HT-29 (cell line): ENCODE results near the gene KBTBD12. TPM values are rescaled to one million over a fixed set of nuclear protein-coding genes. Genes with fewer than 3 reads are reported as not detected.
"Not testable (repeated sequence)": the region's sequence is repeated elsewhere in the genome, so short reads cannot be mapped to it uniquely, and the experiment has no call there.

Experiments
- DNase-seq: peaks from one replicate; pipeline ENCODE4 v3.0.0-alpha.2; 2015; ENCODE audit warnings: low spot score
- total RNA-seq: library from RNA; depleted of rRNA; stranded (reverse); fragments of >200 nt; shearing (Covaris generic); gene quantifications from 2 replicates; pipeline ENCODE4 v1.2.3, GENCODE V29; 2014

KBTBD12 gene
- total RNA-seq, 1 experiment from 2014 or later: not detected

- no peak for DNase-seq
Measured at GRCh38 chr3:127903611-127904375, 11.2 kb upstream of the KBTBD12 start.

GRCh38 chr3:127905556-127905955 is 9.5 kb upstream of the KBTBD12 start:
- DNase-seq: no peak

- DNase-seq: not testable (repeated sequence)
Measured at GRCh38 chr3:127906653-127907052, 8.4 kb upstream of the KBTBD12 start.

- DNase-seq: no peak
Measured at GRCh38 chr3:127908202-127908601, 6.8 kb upstream of the KBTBD12 start.

GRCh38 chr3:127908951-127909350 is 6.1 kb upstream of the KBTBD12 start:
- DNase-seq: no peak

- DNase-seq: no peak
Measured at GRCh38 chr3:127909646-127910045, 5.4 kb upstream of the KBTBD12 start.

GRCh38 chr3:127911421-127911931 is 3.6 kb upstream of the KBTBD12 start:
- no peak for DNase-seq

GRCh38 chr3:127913841-127914240 is 1.2 kb upstream of the KBTBD12 start:
- not testable (repeated sequence) for DNase-seq

- DNase-seq: no peak
Measured at GRCh38 chr3:127914584-127914983, 448 bp upstream of the KBTBD12 start.

- DNase-seq: no peak
Measured at GRCh38 chr3:127915937-127916493, 983 bp downstream of the KBTBD12 start.

GRCh38 chr3:127920738-127921137 is 5.7 kb downstream of the KBTBD12 start:
- no peak for DNase-seq

- DNase-seq: no peak
Measured at GRCh38 chr3:127923611-127924010, 8.6 kb downstream of the KBTBD12 start.

GRCh38 chr3:127925384-127925783 is 10.4 kb downstream of the KBTBD12 start:
- no peak for DNase-seq

GRCh38 chr3:127927829-127928604 is 13.0 kb downstream of the KBTBD12 start:
- DNase-seq: no peak

- peak; percentile 82 for DNase-seq
Measured at GRCh38 chr3:127929818-127930413, 14.9 kb downstream of the KBTBD12 start.

- DNase-seq: no peak
Measured at GRCh38 chr3:127933396-127933795, 18.4 kb downstream of the KBTBD12 start.

GRCh38 chr3:127938800-127939199 is 23.8 kb downstream of the KBTBD12 start:
- DNase-seq: no peak

GRCh38 chr3:127940116-127940515 is 25.1 kb downstream of the KBTBD12 start:
- peak; percentile 69 for DNase-seq

- DNase-seq: no peak
Measured at GRCh38 chr3:127942613-127943012, 27.6 kb downstream of the KBTBD12 start.

GRCh38 chr3:127948211-127948610 is 33.2 kb downstream of the KBTBD12 start:
- no peak for DNase-seq

GRCh38 chr3:127949446-127950055 is 34.5 kb downstream of the KBTBD12 start:
- DNase-seq: no peak
